Neural cell (in vitro differentiated cells): ENCODE measurements around the gene KLHDC3. TPM values are rescaled to one million over a fixed set of nuclear protein-coding genes. Genes with fewer than 3 reads are reported as not detected.

Experiments used
- H2AFZ ChIP-seq: fragments of 200-600, 300-800 bp; sonication (generic), shearing (Covaris generic); 2 replicates; pipeline ENCODE4 v1.6.0; 2014; ENCODE audit warnings: low read depth, mild to moderate bottlenecking, antibody characterized with exemption, low read length, moderate library complexity
- H3F3A ChIP-seq: fragments of 200-600 bp; shearing (Covaris generic); 2 replicates; pipeline ENCODE4 v1.6.1; 2016; ENCODE audit warnings: mild to moderate bottlenecking, moderate library complexity, mixed read lengths, antibody characterized with exemption, low read length; ENCODE audit not compliant: insufficient read depth, poor library complexity, severe bottlenecking
- H3K27ac ChIP-seq: fragments of 200-600, 300-800 bp; sonication (generic), shearing (Covaris generic); 2 replicates; pipeline ENCODE4 v1.5.1; 2014; ENCODE audit warnings: mild to moderate bottlenecking, low read length, moderate library complexity
- H3K27me3 ChIP-seq: fragments of 300-800, 200-600 bp; sonication (generic), shearing (Covaris generic); 2 replicates; pipeline ENCODE4 v1.6.0; 2014; ENCODE audit warnings: mild to moderate bottlenecking, low read depth, low read length, moderate library complexity; ENCODE audit not compliant: insufficient read depth
- H3K36me3 ChIP-seq: fragments of 300-800, 200-600 bp; sonication (generic), shearing (Covaris generic); 2 replicates; pipeline ENCODE4 v1.5.1; 2014; ENCODE audit warnings: mild to moderate bottlenecking, antibody characterized with exemption, low read length, moderate library complexity; ENCODE audit not compliant: insufficient read depth
- H3K4me2 ChIP-seq: fragments of 300-800, 200-600 bp; sonication (generic), shearing (Covaris generic); 2 replicates; pipeline ENCODE4 v1.6.0; 2014; ENCODE audit warnings: mild to moderate bottlenecking, low read length
- H3K4me3 ChIP-seq: fragments of 300-800, 200-600 bp; sonication (generic), shearing (Covaris generic); 2 replicates; pipeline ENCODE4 v1.5.1; 2014; ENCODE audit warnings: mild to moderate bottlenecking, low read length, moderate library complexity
- H3K79me2 ChIP-seq: fragments of 200-600 bp; shearing (Covaris generic); replicated peaks from 2 replicates; pipeline ENCODE4 v1.6.0; 2014; ENCODE audit warnings: mild to moderate bottlenecking, low read length, moderate library complexity; ENCODE audit not compliant: insufficient read depth
- H3K9ac ChIP-seq: fragments of 300-800, 200-600 bp; sonication (generic), shearing (Covaris generic); 2 replicates; pipeline ENCODE4 v1.6.1; 2016; ENCODE audit warnings: mild to moderate bottlenecking, low read length, mixed read lengths
- H3K9me2 ChIP-seq: fragments of 200-600 bp; shearing (Covaris generic); 2 replicates; pipeline ENCODE4 v1.6.1; 2016; ENCODE audit warnings: mild to moderate bottlenecking, low read length, mixed read lengths; ENCODE audit not compliant: insufficient read depth
- H3K9me3 ChIP-seq: fragments of 200-600, 300-800 bp; sonication (generic), shearing (Covaris generic); 2 replicates; pipeline ENCODE4 v1.6.1; 2016; ENCODE audit warnings: mild to moderate bottlenecking, mixed run types, low read length, moderate library complexity, mixed read lengths
- H4K20me1 ChIP-seq: fragments of 200-600 bp; shearing (Covaris generic); 2 replicates; pipeline ENCODE4 v1.6.1; 2016; ENCODE audit warnings: mild to moderate bottlenecking, mixed run types; ENCODE audit not compliant: insufficient read depth
- EP300 ChIP-seq: fragments of 450-650 bp; conservative IDR thresholded peaks from 2 replicates; pipeline ENCODE4 v1.6.1; 2014; ENCODE audit warnings: antibody characterized with exemption, mild to moderate bottlenecking, moderate library complexity; ENCODE audit not compliant: poor library complexity, severe bottlenecking
- EZH2 ChIP-seq: fragments of 200-600, 300-800 bp; shearing (Covaris generic), sonication (generic); IDR thresholded peaks from 2 replicates; pipeline ENCODE4 v1.6.1; 2014; ENCODE audit warnings: antibody characterized with exemption, low read length, borderline replicate concordance, mild to moderate bottlenecking; ENCODE audit not compliant: insufficient read depth, poor library complexity, severe bottlenecking
- SMC3 ChIP-seq: fragments of 450-650 bp; conservative IDR thresholded peaks from 2 replicates; pipeline ENCODE4 v1.6.1; 2014; ENCODE audit warnings: antibody characterized with exemption, mild to moderate bottlenecking, moderate library complexity; ENCODE audit not compliant: poor library complexity
- TAF1 ChIP-seq: IDR thresholded peaks from 2 replicates; pipeline ENCODE4 v1.6.1; 2012; ENCODE audit warnings: low read depth
- polyA plus RNA-seq: library from polyadenylated mRNA; depleted of rRNA; stranded (reverse); fragments of >200 nt; gene quantifications from 2 replicates; pipeline ENCODE4 v1.2.3, GENCODE V29; 2014
- TF ChIP-seq, protein P1 (sequence below): IDR thresholded peaks from 2 replicates; pipeline ENCODE4 v1.6.1; 2012; ENCODE audit warnings: borderline replicate concordance
- TF ChIP-seq, protein P2 (sequence below): fragments of 450-650 bp; IDR thresholded peaks from 2 replicates; pipeline ENCODE4 v1.5.1; 2014; ENCODE audit warnings: antibody characterized with exemption, mild to moderate bottlenecking, moderate library complexity; ENCODE audit not compliant: poor library complexity, severe bottlenecking

KLHDC3 gene
- polyA plus RNA-seq, 1 donor from 2014 or later = 232 TPM

DNA sequence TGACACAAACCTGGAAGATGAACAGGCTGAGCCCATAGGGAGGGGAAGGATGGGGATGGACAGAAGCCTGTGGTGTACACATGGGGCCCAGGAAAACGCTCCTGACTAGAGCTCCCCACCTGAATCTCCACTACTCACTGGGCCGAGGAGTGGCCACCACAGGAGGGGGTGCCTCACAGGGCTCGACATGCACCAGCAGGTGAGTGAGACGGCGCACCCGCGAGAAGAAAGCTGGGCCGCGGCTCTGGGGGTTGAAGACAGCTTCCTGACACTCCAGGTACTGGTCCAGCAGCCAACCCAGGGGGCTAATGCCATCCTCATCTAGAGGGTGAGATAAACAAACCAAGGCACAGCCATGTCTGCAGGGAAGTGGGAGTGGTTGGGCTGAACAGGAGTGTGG, 29.3 kb downstream of the KLHDC3 start:
- Histone ChIP-seq H4K20me1 (no peaks in the 10 kb centered on the region), H3K9me3 (no peaks in the 10 kb centered on the region), H3K27me3 (no peaks in the 10 kb centered on the region), H3K36me3 (no peaks in the 10 kb centered on the region), H3K27ac (no peak overlapping the region), H3K9me2 (no peaks in the 10 kb centered on the region), H3K4me2 (no peak overlapping the region), H3K79me2 (no peaks in the 10 kb centered on the region), H2AFZ (no peak overlapping the region), H3K4me3 (no peak overlapping the region), H3K9ac (no peak overlapping the region), H3F3A (no peaks in the 10 kb centered on the region)
- TF ChIP-seq, protein P1, sequence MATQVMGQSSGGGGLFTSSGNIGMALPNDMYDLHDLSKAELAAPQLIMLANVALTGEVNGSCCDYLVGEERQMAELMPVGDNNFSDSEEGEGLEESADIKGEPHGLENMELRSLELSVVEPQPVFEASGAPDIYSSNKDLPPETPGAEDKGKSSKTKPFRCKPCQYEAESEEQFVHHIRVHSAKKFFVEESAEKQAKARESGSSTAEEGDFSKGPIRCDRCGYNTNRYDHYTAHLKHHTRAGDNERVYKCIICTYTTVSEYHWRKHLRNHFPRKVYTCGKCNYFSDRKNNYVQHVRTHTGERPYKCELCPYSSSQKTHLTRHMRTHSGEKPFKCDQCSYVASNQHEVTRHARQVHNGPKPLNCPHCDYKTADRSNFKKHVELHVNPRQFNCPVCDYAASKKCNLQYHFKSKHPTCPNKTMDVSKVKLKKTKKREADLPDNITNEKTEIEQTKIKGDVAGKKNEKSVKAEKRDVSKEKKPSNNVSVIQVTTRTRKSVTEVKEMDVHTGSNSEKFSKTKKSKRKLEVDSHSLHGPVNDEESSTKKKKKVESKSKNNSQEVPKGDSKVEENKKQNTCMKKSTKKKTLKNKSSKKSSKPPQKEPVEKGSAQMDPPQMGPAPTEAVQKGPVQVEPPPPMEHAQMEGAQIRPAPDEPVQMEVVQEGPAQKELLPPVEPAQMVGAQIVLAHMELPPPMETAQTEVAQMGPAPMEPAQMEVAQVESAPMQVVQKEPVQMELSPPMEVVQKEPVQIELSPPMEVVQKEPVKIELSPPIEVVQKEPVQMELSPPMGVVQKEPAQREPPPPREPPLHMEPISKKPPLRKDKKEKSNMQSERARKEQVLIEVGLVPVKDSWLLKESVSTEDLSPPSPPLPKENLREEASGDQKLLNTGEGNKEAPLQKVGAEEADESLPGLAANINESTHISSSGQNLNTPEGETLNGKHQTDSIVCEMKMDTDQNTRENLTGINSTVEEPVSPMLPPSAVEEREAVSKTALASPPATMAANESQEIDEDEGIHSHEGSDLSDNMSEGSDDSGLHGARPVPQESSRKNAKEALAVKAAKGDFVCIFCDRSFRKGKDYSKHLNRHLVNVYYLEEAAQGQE = no peak
- TF ChIP-seq, protein P2, sequence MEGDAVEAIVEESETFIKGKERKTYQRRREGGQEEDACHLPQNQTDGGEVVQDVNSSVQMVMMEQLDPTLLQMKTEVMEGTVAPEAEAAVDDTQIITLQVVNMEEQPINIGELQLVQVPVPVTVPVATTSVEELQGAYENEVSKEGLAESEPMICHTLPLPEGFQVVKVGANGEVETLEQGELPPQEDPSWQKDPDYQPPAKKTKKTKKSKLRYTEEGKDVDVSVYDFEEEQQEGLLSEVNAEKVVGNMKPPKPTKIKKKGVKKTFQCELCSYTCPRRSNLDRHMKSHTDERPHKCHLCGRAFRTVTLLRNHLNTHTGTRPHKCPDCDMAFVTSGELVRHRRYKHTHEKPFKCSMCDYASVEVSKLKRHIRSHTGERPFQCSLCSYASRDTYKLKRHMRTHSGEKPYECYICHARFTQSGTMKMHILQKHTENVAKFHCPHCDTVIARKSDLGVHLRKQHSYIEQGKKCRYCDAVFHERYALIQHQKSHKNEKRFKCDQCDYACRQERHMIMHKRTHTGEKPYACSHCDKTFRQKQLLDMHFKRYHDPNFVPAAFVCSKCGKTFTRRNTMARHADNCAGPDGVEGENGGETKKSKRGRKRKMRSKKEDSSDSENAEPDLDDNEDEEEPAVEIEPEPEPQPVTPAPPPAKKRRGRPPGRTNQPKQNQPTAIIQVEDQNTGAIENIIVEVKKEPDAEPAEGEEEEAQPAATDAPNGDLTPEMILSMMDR = no peak
- no peak for TF ChIP-seq TAF1
- no peak for TF ChIP-seq SMC3
- TF ChIP-seq EP300 = no peak
- no peak for TF ChIP-seq EZH2

DNA sequence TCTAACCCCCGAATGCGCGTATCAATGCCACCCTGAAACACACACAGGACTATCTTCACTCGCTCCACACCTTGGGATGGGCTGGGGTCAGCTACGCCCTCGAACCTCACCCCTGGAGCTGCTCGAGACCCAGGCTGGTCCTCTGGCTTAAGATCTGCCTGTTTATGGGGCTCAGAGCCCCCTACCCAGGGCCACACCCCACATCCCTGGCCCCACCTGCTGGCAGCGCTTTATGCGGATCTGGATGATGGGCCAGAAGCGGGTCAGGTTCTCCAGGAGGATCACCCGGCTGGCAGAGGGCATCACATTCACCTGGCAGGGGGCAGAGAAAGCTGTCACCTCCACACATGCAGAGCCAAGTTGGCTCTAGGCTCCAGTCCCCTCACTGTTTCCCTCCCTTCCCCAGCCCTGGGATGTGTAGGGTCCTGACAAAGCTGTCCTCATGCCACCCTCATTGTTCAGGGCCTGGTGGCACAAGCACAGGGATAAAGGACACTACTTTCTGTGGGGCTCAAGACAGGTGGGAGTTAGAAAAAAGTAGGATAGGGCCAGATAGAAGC, 31.4 kb downstream of the KLHDC3 start:
- Histone ChIP-seq H3K27ac (no peak overlapping the region), H3K27me3 (no peaks in the 10 kb centered on the region), H3K4me2 (no peak overlapping the region), H3K36me3 (no peaks in the 10 kb centered on the region), H3K4me3 (no peak overlapping the region), H3K9me3 (no peaks in the 10 kb centered on the region), H2AFZ (no peak overlapping the region), H4K20me1 (no peaks in the 10 kb centered on the region), H3K9me2 (no peaks in the 10 kb centered on the region), H3F3A (no peaks in the 10 kb centered on the region), H3K79me2 (no peaks in the 10 kb centered on the region), H3K9ac (no peak overlapping the region)
- TF ChIP-seq, protein P2 = no peak
- TF ChIP-seq EZH2 = no peak
- no peak for TF ChIP-seq SMC3
